ENCODE results near the gene GBA3.

GRCh38 chr4:22743290-22743689 is 50.6 kb downstream of the GBA3 start:
- TF ChIP-seq CTCF (IDR thresholded peaks at IDR 0.05; ENCODE audit: poor library complexity, severe bottlenecking) (no peak), SMC3 (conservative IDR thresholded peaks at IDR 0.05; ENCODE audit: poor library complexity) (no peak), REST (IDR thresholded peaks at IDR 0.05; ENCODE audit: borderline replicate concordance) (no peak), POLR2AphosphoS5 (IDR thresholded peaks at IDR 0.05) (no peak), EZH2 (IDR thresholded peaks at IDR 0.05; ENCODE audit: borderline replicate concordance, insufficient read depth, low read length, poor library complexity, severe bottlenecking) (no peak), EP300 (conservative IDR thresholded peaks at IDR 0.05; ENCODE audit: poor library complexity, severe bottlenecking) (no peak), TAF1 (IDR thresholded peaks at IDR 0.05; ENCODE audit: low read depth) (no peak)
